GM11168 (cell line): Measurements from ENCODE around the gene NKX6-2.
"Not testable (repeated sequence)": the region's sequence is repeated elsewhere in the genome, so short reads cannot be mapped to it uniquely, and the experiment has no call there.

ENCODE experiments used
- in situ Hi-C: fragments of 300-500 bp; cut with MboI; formaldehyde crosslinking; loops from one replicate; pipeline ENCODE4 v1.12.0; 2022; ENCODE audit warnings: low sequenced_read_pairs; ENCODE audit not compliant: unreplicated experiment

Gene NKX6-2

DNA sequence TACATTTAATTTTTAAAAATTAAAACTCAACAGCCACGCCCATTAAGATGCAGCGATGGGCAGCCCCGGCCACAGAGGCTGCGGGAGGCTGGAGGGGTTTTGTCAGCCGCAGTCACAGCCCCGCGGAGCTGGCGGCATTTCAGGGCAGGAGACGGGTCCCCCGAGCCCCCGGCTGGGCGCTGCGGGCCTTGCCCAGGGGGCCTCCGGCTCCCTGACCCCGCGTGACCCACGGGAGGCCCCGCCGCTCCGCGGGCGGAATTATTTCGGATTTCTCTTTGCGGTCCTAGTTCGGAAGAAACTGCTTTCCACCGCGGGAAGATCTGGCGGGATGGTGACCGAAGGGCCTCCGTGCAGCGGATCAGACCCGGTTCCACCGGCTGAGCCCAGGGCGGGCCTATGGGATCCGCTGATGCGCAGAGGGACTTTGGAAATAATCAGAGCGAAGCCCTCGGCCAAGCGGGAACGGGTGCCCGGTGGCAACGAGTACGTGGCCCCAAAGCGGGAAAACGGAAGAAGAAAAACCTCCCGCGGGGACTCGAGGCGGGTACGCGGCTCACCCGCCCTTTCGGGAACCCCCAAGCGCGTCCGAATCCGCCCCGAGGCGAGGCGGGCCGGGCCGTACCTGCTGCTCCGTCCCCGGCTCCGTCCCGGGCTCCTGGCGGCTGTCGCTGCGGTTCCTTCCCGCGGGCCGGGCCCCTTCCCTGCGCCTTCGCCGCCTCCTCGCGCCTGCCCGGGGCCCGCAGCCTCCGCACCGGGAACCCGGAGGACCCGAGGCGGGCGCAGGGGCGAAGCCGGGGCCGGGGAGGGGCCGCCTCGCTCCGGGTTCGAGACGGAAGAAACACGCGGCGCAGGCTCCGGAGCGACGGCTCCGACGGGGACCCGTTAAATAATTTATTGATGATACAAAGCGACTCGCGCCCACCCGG, 1.7 kb downstream of the NKX6-2 start:
- in situ Hi-C loops: no loop called here

DNA sequence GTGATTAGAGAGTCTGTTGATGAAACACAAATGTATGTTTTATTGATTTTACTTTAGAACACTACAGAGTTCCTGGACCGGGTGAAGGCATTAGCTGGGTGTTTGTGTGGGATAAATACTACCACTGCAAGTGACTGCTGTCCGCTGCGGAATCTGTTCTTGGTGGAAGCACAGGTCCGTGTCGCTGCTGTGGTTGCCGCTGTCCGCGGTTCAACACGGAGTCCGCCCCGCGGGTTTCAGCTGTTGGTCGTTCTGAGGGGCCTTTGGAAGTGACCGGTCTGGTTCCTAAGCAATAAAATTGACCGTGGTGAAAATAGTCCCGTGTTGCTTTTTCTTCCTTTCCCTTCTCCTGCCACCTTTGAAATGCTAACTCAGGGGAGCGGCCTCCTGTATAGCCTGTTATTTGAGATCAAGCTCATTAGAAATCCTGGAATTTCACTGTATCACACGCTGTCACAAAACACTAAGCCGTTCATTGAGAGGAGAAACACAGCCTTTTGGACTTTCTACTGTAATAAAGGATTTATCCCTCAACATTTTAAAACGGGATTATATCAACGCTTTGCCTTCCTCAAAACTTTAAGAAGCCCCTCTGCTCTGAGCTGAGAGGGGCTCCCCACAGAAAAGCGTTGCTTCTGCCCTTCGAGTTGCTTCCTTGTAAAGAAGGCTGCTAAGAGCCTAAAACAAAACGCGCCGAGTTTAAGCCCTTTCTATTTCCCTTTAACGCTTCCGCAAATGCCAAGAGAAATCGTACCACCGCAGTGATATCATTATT, 2.6 kb downstream of the NKX6-2 start:
- in situ Hi-C loops: no loop called here

DNA sequence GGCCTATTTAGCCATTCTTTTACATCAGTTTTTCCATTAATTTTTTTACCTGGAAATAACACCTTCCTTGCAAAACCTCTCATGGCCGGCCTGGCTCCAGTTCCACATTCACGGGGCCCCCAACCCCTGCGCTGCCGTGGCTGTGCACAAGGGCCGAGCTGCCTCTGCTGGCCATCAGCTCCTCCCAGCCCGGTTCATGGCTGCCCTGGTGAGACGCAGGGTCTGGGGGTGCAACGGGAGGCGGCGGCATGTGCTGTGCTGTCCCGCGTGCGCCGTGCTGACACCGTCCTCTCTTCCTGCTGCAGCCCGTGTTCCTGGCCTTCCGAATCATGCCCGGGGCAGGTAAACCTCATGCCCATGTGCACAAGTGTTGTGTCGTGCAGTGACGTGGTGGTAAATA, 4.4 kb downstream of the NKX6-2 start:
- in situ Hi-C loops: no loop called here

DNA sequence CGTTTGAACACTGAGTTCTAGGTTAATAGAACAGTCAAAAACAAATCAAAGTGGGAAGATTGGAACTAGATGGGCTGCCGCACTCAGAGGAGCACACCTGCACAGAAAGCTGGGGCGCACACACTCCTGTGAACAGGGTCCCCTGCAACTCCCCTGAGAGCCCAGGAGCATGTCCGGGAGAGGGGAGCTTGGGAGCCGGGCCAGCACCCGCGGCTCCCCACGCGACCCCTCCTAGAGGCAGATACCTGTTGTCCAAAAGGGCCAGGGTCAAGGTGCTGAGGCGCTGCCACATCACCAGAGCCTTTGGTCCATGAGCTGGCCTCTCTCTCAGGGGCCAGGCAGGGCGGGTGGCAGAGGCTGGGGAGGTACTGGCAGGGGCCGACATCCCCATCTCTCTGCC, 5.6 kb downstream of the NKX6-2 start:
- in situ Hi-C loops: no loop called here

DNA sequence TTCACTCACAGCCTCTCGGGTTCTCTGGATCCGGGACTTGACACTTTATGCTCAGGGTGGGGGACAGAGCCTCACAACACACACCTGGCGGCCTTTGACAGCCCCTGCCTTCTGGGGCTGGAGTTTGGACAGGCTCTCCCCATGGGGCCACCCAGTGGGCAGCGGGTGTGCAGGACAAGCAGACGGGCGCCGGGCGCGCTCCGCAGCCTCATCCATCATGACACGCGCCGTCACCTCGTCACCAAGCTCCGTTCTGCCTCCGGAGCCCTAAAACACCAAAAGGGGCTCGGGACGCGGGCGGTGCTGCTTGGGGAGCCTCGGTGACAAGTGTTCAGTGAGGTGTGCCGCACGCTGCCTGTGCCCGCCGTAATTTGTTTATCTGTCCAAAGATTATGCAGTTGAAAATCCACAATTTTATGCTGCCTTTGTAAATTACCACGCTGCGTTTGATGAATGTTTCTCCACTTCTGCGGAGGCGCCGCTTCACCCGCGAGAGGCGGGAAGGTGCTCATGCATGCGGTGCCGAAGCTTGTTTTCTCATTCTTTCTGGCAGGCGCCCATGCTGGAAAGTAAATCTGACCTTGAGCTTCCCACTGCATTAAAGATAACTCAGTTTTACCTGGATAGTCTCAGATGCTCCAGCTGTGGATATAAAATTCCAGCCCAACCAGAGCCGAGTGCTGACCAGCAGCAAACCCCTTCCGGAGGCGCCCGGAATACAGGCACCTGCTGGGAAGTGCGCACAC, 6.2 kb downstream of the NKX6-2 start:
- in situ Hi-C loops: no loop called here

DNA sequence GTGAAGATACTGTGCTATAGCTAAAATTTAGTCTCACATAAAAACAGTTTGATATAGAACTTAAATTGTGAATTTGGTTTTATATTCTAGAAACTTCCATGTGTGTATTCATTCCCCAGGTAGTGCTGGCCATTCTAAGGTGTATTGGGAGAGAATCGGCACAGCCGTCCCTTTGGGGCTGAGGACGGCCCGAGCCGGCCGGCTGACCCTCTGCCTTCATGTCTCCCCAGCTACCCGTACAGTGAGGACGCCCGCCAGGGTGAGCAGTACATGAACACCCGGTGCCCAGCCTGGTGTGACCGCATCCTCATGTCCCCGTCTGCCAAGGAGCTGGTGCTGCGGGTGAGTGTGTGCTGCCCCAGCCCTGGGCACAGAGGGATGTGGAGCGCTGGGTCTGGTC, 8.5 kb downstream of the NKX6-2 start:
- in situ Hi-C loops: no loop called here

DNA sequence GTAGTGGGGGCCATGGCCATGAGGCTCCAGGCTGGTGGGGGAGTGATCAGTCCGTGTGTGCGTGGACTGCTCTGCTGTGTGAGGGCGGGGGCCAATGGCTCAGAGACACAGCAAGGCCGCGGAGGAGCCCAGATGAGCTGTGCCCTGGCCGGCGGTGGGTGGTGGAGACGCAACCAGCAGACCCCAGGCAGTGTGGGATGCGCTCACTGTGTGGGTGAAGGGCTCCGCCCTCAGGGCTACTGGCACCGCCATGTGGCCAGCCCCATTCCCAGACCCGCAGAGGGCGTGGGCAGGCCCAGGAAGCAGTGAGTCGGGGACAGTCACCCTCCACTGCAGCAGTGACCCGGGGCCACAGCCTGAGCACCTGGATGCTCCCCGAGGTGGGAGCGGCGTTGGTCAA, 9.1 kb downstream of the NKX6-2 start:
- in situ Hi-C loops: no loop called here

DNA sequence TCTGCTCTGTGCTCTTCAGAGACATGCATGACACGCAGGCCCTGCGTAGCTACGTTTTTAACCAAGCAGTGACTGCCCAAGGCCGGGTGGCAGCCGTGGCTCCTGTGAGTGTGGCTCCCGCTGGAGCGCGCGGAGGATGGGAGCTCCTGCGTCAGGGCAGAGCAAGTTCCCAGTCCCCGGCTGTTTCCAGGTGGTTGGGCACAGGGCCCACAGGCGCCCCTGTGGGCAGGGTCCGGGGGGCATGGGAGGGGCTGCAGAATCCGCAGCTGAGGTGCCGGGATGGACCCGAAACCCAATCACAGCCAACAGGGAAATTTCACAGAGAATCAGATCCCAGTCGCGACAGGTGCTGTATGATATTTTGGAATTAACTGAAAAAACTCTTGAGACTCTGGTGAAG, 9.8 kb downstream of the NKX6-2 start:
- in situ Hi-C loops: no loop called here

DNA sequence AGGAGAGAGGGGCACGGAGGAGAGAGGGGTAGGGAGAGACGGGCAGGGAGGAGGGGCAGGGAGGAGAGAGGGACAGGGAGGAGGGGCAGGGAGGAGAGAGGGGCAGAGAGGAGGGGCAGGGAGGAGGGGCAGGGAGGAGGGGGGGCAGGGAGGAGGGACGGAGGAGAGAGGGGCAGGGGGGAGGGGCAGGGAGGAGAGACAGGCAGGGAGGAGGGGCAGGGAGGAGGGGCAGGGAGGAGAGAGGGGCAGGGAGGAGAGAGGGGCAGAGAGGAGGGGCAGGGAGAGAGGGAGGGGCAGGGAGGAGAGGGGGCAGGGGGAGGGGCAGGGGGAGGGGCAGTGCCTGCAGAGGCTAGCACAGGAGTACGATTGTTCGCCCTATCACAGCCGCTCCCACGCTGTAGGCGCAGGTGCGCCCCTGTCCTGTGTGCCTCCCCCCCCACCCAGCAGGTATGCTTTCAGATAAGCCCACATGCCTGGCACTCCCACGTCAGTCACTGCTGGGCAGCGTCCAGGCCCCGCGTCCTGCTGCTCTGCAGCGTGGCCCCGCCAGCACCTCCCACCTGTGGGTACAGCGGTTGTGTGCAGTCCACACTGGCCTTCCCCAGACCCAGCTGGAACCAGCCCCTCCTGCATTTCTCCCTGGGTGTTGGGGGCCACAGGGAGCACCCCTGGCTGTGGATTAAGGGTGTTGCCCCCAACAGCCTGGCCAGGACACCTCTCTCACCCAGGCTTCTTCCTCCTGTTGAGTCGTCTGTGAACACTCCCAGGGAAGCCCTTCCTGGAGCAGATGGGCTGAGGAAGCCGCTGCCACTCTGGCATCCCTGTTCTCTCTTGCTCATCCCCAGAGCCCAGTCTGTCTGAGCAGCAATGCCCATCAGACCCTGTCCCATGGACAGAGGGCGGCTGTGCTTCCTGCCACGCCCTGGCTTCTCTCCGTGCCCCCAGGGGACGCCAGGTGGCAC, 10.8 kb downstream of the NKX6-2 start:
- in situ Hi-C loops: no loop called here

DNA sequence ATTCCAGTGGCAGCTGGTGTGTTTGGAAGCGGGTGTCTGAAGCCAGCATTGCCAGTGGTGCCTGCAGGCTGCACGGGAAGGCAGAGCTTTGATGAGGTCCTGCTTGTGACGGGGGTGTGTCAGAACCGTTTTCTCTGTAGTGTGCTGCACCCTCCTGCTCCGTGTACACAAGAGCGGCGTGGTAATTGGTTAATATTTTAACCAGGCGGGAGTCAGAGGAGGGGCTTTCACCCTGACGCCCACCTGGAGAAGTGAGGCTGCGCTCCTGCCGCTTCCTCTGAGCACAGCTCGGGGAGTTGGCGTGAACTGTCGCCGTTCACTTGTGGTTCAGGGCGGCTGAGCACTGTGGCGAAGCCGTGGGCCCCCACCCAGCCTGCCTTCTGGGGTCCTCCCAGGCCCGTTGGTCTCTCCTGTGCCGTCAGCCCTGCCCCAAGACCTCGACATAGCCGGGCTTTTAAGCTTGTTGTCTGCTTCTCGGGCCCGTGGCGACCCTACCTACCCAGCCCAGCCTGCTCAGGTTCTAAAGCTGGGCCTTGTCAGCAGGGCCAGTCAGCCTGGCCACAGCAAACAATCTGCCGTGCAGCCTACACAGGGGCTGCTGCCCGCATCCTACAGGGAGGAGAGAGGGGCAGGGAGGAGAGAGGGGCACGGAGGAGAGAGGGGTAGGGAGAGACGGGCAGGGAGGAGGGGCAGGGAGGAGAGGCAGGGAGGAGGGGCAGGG, 11.6 kb downstream of the NKX6-2 start:
- in situ Hi-C loops: no loop called here

DNA sequence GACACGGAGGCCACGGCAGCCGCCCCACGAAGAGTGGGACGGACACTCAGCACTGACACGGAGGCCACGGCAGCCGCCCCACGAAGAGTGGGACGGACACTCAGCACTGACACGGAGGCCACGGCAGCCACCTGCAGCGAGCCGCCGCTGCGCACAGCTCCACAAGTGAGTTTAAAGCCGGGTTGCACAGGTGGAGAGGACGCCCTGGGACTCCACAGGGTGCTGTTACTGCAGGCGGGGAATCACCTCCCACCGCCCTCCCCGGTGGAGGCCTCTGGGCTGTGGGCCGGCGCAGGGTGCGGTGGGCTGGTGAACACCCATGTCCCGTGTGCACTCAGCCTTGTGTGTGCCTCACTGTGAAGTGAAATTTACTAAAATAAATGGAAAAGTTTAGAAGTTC, 13.1 kb downstream of the NKX6-2 start:
- in situ Hi-C loops: not testable (repeated sequence)

DNA sequence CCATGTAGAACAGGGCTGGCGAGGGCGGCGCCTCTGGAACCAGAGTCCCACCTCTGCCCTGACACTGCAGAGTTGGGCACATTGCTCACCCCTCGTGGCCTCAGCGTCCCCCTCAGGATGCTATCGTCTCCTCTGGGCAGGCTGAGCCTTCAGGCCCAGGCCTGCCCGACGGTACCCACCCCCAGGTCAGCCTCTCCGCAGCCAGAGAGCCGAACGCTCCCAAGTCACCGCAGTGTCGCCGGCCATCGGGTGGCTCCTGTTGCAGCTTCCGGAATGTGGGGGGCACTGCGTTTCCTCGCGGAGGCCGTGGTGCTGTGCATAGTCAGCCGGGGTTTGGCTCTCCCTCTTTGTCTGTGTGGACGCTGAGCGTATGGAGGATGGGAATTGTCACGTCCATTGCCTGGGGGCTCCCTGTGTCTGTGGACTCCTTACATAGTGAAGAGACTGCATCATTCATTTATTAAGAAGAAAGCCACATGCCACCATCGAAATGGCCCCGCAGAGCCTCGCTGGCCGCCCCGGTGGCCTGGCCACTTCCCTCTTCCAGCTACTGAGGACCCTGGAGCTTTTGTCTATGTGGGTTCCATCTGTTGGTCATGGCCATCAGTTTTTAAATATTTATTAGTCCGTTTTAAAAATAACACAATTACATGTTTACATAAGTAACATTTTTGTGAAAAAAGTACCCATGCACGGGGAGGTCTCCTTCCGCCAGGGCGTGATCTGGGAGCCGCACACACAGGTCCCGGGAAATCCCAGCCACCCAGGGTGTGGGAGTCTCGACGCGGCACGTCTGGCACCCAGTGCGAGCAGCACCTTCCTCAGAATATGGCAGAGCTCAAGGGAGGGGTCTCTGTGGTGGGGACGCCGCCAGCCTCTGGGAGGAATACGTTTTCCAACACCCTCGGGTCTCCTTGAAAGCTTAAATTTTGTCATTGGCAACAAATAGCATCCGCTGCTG, 15.6 kb downstream of the NKX6-2 start:
- in situ Hi-C loops: no loop called here

DNA sequence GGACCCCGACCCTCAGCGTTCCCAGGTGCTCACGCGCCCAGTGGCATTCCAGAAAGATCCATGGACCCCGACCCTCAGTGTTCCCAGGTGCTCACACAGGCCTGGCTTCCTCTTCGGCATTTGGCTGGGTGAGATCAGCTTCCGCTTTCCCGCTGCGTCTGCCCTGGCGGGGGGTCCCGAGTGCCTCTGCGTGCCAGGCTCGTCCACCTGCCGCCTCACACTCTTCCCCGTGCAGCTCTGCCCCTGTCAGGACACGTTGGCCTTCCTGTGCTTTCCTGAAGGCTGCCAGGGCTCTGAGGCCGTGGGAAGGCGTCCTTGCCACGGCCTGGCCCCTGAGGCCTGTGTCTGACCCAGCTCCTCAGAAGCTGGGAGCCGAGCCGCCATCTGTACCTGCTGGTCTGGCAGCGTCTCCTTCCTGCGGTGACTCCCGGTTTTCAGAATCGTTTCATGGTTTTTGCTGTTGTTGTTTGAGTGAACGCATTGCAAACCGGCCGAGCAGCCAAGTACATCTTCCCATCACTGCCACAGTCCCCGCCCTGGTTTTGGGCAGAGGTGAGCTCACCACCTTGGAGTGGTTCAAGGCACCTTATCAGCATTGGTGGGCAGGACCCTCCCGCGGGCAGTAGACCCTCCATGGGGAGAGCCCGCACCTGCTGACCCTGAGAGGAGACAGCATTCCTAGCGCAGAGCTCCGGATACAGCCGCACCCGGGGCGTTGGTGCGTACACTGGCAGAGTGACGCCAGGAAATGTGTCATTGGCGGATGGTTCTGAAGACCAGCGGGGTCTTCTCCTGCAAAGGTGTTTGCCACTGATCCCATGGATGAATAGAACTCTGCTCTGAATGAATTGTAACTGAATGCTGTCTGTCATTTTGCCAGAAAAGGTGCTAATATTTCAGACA, 17.4 kb downstream of the NKX6-2 start:
- in situ Hi-C loops: no loop called here

DNA sequence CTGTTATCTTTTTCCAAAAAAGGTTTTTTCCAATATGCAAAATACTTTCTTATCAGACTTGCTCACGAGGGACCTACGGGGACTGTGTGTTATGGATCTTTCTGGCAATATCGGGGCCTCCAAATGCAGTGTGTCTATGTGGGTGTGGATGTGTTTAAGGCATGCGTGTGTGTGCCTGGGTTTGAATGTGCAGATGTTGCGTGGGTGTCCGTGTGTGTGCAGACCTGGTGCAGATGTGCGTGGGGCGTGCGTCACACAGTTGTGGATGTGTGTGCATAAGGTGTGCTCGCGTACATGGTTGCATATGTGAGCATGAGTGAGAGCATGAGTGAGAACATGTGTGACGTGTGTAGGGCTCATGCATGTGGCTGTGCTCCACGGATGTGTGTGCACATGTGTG, 19.7 kb downstream of the NKX6-2 start:
- in situ Hi-C loops: no loop called here

DNA sequence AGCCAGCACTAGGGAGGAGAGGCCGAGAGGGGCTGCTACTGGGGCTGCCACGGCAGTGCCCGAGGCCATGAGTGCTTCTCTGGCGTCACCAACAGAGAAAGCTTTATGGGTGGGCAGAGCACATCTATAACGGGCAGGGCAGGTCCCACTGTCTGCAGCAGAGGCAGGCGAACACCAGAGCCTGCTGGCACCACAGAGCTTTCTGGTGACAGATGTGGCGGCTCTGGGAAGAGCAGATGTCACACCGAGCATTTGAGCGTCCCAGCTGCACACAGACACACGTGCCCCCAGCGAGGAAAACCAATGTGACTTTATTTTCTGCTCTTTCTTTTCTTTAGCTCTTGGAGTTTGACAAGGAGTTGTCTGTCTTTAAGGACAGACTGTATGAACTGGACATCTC, 20.5 kb downstream of the NKX6-2 start:
- in situ Hi-C loops: no loop called here

DNA sequence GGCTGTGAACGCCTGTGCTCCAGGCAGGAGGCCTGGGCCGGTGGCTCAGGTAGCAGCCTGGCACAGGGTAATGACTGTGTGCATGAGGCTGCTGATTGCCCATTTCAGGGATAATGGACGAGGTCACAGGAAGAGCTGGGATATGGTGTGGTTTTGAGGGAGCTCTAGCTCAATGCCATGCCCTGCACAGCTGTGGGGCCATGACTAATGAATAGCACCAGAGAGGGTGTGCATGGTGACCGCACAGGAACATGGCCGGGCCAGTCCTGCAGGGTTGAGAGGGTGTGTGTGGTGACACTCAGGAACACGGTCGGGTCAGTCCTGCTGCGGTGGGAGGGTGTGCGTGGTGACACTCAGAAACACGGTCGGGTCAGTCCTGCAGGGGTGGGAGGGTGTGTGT, 21.8 kb downstream of the NKX6-2 start:
- in situ Hi-C loops: no loop called here

DNA sequence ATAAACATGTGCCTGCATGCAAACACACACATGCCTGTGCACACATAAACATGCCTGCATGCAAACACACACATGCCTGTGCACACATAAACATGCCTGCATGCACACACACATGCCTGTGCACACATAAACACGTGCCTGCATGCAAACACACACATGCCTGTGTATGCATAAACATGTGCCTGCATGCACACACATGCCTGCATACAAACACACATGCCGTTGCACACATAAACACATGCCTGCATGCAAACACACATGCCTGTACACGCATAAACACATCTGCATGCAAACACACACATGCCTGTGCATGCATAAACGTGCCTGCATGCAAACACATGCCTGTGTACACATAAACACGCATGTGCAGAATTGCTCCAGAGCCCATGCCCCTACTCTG, 22.4 kb downstream of the NKX6-2 start:
- in situ Hi-C loops: no loop called here
